HG03378 (cell line): ENCODE results near the gene MTA3.

Experiments used
- ATAC-seq: cut with Tn5 transposase; IDR thresholded peaks from one replicate; pipeline ENCODE4 v1.9.1; 2021; ENCODE audit warnings: mild to moderate bottlenecking, moderate library complexity; ENCODE audit not compliant: unreplicated experiment

The MTA3 gene

DNA sequence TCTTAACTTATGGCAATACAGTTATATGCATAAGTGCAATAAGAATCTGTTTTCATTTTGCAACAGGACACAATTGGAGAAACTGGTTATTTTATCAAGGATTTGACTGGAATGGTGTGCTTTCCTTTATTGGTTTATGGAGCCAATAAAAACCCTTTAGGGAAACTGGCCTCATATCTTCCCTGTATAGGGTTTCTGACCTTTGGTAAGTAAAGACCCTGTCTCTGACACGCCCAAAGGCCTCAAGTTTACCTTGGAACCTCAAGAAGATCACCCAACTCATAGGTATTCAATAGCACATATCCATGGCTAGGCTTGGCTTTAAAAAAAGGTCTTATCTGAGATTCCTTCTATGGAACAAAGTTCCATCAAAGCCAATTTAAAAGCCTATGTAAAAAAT lies 212.7 kb downstream of the MTA3 start:
- no peak for ATAC-seq

DNA sequence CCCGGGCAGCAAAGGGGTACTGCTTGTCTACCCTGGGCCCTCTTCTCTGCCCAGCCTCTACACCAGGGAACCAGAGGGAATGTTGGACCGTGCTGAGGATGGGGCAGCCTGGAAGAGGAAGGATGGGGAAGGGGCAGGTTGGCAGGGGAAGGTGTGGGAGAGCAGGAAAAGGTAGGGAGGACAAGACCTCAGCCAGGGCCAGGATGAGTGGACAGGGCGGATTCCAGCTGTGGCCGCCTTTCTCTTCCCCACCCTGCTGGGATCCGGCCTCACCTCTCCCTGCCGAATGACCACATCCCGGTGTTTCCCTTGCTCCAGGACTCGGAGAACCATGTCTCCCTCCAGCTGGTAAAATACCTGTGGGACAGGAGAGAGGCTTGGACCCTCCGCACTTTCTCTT lies 215.1 kb downstream of the MTA3 start:
- ATAC-seq = no peak

DNA sequence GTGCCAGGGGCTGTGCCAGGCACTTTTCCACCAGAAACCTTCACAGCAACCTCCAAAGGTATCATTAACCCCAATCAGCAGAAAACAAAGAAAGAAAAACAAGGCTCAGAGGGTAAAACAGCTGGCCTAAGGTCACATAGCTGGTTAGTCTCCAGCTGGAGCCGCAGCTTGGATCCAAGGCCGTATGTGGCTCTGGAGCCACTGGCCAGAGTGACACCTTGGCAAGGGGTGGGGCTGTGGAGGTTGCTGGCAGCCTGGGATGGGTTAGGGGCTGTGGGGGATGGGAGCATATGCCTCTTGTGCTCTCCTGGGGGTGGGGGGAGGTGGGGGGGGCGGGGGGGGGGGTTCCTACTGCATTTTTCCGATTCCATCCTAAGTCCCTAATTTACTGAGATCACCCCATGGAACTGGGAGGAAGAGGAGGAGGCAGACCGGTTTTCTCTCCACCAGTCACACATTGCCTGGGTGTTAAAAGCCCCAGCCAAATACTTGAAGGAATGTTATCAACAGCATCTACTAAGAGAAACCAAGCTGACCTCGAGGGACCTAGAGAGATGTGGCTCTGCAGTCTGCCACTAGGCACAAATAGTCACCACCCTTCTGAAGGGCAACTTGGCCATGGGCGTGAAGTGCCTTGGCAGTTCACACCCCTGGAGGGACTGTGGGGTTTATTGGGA lies 215.9 kb downstream of the MTA3 start:
- ATAC-seq = no peak

DNA sequence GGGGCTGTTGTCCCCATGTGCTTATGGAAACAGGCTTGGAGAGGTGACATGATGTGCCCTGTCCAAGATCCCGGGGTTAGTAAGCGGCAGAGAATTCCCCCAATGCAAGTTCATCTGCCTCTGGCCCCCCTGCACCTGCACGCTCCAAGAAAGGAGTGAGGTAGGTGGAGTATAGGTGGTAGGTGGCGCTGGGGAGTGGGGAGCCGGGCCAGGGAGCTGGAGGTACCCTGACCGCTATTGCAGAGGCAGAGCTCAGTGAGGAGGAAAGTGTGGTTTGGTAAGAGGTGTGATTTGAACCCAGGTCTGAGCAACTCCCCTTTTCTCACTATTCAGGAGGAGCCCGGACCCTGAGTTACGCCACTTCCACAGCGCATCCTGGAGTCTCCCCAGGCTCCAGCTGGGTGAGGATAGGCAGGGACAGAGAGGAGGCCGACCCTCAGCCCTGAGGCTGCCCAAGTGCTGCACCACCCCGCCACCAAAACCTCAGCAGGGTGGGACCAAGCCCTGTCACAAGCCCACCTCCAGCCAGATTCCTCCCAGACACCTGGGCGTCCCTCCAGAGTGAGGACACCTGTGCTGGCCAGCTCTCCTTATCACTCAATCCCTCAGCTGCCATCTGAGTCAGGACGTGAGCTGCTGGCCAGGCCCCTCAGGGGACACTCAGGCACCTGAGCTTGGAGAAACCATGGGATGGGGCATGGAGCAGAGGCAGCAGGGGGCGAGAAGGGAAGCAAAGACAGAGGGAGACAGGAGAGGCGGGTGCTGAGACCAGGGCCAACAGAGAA lies 218.3 kb downstream of the MTA3 start:
- ATAC-seq = no peak

DNA sequence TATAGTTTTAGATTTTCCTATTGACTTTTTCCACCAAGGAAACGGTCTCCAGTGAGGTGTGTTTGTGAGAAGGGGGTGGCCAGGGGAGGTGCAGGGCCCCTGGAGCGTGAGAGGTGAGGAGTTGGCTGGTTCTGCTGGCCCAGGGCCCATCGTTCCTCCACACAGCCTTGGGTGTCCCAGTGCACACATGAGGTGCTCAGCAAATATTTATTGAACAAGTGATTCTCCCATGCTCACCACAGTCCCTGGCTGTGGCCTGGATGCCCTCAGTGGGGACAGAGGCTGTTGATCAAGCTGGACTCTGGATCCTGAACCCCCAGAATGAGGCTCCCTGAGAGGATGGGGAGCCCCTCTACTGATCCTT lies 219.0 kb downstream of the MTA3 start:
- no peak for ATAC-seq

DNA sequence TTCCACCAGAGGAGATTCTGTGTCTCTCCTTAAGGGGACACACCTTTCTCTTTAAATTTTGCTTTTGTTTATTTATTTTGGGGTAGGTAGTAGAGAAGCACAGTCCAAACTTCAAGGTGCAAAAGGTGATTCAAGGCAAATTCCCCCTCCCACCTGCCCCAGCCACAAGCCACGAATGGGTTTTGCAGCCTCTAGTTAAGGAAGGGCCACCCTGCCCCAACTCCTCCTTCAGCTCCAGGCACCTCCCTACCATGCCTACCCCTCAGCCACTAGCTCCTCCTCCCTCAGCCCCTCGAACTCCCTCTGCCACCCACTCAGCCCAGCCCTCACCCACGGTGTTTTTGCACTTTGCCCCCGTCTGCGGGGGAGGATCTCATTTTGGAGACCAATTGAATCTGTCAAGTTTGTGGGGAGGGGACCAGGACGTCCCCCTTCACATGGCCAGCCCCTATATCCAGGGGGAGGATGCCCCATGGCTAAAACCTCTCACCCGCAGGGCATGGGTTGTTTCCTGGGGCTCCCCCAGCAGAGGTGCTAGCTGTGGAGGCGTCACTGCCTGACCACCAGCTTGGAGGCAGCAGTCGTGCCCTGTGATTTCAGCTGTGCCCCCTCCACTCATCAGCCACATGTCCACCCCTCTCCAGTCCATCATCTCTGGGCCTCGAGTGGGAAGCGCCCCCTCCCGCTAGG lies 219.5 kb downstream of the MTA3 start:
- no peak for ATAC-seq

DNA sequence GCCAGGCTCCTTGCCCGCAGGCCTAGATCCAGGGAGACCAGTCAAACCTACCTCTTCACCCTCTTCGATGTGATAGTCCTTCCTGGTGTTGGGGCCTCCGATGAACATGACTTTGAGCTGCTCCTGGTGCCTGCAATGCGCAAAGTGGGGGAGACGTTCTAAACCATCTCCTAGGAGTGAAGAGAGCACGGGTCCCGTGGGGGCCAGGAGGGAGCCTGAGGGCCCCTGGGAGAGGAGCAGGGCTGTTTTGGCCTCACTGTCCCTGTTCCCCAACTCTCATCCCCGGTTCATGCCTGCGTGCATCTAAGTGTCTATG lies 220.0 kb downstream of the MTA3 start:
- no peak for ATAC-seq

DNA sequence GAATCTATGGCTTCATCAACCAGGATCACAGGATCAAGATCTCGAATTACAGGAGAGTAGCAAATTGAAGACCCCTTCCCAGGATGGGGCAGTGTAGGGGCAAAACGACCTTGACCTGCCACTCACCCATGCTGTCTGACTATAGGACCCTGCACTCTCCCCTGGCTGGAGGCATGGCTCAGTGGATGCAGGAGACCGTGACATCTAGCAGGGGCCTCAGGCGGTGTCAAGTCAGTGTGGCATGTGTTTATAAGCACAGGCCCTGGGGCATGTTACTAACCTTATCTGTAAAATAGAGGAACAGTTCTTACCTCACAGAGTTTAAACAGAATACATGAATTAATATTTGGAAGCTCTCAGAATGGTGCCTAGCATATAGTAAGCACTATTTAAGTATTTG lies 220.4 kb downstream of the MTA3 start:
- no peak for ATAC-seq

DNA sequence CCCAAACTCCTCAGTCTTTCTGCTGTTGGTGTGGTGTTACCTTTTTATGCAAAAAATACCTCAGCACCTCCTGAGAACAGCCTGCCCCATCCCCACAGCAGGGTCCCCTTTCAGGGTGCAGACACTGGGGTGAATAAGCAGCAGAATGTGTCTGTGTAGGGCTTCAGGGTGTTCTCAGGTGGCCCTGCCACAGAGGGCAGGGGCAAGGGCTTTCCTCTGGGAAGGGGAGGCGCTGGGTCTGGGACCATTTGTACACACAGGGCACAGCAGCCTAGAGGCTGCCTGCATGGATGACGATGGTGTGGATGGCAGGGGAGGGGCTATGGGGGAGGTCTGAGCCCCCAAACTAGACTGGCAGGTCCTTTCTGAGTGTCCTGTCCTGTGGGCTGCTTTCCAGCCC lies 221.3 kb downstream of the MTA3 start:
- no peak for ATAC-seq

DNA sequence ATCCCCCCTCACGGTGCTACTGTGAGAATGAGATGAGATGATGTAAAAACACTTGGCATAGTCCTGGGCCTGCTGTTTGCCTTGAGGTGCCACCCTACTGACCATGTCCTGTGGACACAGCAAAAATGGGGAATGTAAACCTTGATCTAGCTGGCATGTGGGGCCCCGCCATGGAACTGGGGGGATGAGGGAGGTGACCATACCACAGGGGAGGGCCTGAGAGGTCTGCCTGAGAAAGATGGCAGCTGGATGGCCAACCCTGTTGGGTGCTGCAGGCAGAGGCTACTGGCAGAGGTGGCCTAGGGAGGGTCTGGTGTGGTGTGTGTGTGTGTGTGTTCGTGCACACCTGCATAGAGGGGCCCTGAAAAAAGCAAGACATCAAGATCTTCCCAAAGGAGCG lies 223.2 kb downstream of the MTA3 start:
- ATAC-seq = no peak

DNA sequence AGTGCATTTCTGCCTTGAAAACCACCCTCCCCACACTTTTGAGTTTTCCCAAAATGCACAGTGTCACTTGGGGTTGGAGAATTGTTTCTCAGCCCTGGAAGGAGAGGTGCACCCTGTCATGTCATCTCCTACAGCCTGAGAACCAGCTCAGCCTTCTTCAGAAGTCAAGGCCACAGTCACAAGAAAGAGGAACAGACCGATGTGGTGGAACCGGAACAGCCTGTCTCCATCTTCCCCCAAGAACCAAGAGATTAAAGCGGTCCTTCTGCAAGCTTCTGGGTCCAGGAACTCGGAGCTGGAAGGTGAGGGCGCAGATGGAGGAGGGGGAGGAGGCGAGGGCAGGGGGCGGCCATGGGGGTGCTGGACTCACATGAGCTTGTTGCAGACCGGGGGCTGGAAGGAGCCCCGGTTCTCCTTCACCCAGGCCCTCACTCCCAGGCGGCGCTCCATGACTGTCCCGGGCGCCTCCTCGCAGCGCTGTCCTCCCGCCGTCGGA lies 223.7 kb downstream of the MTA3 start:
- ATAC-seq = peak; percentile 22

DNA sequence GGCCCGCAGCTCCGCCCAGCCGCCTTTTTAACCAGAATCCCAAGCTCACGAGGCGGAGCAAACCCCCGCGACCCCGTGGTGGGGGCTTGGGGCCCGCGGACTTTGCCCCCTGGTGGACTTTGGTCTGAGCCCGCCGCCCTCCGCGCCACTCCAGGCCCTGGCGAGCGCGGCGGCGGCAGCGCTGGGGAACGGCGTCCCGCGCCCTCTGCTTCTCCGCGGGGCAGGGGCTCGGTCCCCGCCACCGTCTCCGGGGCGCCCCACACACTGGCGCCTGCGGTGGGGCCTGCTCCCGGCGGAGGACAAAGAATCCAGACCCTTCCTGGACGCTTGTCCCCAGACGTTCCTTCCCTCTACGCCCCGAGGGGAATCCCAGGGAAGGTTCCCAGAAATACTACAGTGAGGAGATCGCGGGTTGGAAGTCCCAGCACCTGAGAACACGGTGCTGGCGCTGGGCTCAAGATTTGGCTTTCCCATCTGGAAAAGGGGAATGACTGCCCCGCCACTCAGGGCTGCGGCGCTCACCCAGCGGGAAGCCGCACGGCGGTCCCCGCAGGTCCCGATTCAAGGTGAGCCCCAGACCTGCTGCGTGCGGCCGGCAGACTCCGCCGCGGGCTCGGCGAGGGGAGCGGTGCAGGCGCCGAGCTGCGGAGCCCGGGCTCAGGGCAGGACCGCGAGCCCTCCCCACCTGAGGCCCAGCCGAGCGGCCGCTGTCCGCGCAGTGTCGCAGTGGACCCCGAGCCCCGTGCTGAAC lies 224.3 kb downstream of the MTA3 start, which contains the start of gene HAAO:
HAAO (minus strand) TSS at position 1 of the 751 bp plus-strand sequence. CDS start 47 bp downstream, outside the sequence.
- ATAC-seq = peak; percentile 29

DNA sequence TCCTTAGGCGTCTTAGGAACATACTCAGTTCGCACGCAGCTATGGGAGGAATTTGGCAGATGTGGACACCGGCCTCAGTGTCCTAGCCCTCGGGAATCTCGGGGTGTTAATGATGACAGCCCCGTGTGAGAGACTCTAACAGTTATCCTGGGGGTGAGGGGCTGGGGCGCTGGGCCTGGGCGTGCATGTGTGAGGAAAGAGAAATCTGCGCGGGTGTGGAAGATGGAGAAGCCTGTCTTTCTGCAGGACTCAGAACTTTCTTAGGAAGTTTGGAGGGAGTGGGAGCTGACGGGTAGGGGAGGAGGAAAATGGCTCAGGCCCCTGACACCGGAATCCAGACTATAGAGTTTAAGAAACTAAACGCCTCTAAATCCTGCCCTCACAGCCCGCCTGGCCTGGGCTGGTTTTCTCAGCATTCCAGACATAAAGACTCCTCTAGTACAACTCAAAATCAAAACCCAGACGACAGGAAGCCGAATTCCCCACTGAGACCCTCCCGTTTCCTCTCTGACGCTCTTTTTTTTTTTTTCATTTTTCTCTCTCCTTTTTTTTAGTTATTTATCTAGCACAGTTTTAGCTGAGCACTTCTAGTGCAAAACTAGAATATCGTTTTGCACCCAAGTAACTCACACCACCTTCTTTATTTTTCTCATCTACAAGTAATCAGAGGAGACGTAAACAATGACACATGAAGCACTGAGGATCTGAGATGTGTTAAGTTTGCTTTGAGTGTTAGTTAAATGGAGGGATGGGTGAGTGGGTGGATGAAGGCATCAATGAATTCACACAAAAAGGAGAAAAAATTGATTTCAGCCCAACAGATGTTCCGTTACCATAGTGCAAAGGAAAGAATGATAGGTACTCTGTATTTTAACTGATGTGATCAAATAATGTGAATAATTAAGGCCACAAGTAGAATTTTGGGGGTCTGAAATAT lies 225.2 kb downstream of the MTA3 start:
- peak; percentile 11 for ATAC-seq

DNA sequence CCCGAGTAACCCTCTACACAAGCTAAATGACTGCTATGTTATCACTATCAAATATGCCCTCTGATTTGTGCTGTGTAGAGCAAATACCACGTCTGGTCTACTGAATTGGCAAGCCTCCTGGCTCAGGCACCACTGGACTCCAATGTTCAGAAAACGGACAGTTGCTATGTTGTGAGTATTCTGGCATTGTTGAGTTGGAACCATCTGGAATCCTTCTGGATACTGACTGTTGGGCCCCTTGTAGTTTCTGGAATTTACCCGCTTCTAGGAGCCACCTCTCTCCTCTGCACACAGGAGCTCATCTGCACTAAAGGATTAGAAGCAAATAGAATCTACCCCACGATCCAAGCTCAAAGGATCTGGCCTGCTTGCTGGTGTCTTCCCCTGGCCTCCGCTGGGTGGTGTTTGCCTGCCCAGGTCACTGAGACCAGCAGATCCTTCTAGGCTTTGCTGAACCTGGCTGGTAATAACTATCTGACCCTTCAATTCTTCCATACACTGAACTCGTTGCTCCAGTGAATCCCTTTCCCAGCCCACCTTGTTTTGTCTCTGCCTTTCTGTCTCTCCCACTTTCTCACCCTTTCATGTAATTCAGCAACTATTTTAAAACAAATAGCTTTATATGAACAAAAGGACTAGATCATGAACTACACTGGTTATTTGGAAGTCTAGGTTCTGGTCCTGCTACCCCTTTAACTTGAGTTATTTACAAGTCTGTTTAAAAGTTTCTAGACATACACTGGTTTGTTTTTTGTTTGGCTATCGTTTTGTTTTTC lies 226.0 kb downstream of the MTA3 start:
- no peak for ATAC-seq

DNA sequence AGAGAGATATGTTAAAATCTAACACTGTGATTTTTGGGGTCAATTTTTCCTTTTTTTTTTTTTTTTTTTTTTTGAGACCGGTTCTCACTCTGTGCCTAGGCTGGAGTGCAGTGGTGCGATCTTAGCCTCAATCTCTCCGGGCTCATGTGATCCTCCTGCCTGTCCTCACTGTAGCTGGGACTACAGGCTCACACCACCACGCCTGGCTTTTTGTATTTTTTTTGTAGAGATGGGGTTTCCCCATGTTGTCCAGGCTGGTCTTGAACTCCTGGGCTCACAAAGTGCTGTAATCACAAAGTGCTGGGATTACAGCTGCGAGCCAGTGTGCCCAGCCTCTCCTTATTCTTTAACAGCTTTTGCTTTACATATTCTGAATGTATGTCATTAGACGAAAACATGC lies 226.8 kb downstream of the MTA3 start:
- no peak for ATAC-seq

DNA sequence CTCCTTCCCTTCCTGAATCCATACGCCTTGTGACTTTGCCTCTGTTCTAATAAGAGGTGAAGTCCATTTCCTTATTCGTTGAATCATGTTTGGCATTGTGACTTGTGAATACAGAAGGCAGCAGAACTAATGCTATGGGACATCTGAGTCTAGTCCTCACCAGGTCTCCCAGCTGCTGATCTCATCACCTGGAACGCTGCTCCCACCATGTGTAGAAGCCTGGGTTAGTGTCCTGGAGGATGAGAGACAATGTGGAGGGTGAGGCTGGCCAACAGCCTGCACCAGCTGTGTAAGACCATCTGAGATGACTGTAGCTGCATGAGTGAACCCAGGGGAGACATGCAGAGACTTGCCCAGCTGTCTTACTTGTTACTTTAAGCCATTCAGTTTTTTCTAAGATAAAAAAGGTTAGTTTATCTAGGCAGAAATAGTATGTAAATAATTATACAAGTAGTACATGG lies 227.4 kb downstream of the MTA3 start:
- ATAC-seq = peak; percentile 35

DNA sequence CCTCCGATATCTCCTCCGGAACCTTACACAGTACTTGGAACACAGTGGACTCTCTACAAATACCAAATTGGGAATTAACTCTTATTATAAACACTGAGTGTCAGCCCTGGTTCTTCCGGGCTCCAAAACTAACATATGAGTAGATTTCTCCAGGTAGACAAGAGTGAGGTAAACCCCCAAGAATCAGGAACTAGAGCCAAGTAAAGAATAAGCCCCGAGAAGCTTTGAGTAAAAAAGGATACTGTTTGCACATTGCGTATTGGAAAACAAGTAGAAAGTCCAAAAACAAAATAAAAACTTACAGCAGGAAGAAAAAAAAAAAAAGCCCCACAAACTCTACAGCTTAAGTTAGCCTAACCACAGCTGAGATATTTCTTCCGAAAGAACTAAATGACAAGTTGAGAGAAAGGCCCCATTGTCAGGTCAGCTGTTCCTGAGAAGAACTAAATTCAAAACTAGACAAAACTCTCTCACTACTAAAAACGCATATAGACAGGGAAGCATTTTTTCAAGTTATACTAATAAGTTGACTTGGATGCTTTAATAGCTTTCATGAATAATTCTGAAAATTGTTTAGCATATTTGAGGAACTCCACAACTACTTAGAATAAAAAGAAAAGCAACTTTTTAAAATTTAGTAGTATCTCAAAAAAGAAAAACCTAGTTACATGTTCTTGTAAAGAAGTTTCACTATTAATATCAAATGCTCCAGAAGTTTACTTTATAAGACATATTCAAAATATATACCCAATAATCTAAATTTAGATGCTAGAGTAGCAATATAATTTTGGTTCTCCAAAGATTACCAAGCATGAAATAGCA lies 228.2 kb downstream of the MTA3 start:
- no peak for ATAC-seq

DNA sequence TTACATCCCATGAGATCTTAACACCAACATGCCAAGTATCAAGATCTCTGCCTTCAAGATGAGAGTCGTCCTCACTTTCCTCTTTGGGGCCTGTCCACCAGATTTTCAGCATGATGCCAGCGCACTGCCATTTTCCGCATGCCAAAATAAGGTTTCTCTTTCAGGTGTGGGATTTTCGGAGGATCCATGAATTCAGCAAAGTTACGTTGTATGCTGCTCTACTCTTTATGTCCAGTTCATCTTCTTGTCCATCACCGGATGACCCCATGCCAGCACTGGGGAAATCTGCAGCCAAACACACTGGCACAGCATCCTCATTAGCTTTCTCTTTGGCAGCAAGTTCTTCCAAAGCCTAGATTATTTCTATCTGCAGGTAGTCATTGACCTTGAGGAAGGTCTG lies 228.8 kb downstream of the MTA3 start:
- ATAC-seq = no peak
